Measurements from ENCODE around the gene B4GALT6.

DNA sequence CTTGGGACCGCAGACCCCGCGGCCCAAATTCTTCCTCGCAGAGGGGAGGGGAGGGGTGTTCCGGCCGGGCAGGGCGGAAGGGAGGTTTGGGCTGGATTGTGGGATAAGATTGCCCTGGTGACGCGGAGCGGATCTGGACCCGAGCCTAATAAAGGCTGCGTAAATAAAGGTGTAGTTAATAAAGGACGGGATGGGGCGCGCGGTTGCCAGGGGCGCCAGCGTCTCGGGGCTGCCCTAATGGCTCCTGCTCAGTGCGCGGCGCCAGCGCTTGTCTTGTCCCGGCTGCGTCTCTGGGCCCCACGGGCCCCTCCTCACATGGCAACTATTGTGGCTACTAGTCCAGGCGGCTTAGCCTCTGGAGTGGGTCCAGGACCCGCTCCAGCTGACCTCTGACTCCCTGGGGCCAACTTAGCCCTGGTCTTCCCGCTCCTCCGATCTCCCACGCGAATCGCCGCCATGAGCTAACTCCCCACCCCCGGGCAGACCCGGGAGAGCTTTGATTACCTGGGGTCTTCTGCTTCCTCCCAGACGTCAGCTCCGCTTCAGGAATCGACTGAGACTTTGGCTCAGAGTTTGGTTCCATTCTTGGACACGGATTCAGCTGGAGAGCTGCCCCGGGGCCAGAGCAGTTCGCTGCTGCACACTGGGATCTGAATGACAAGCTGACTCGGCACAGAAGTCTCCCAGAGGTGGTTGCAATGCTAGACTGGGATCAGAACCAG is 39.8 kb upstream of the B4GALT6 start:
- TF ChIP-seq, protein P1, sequence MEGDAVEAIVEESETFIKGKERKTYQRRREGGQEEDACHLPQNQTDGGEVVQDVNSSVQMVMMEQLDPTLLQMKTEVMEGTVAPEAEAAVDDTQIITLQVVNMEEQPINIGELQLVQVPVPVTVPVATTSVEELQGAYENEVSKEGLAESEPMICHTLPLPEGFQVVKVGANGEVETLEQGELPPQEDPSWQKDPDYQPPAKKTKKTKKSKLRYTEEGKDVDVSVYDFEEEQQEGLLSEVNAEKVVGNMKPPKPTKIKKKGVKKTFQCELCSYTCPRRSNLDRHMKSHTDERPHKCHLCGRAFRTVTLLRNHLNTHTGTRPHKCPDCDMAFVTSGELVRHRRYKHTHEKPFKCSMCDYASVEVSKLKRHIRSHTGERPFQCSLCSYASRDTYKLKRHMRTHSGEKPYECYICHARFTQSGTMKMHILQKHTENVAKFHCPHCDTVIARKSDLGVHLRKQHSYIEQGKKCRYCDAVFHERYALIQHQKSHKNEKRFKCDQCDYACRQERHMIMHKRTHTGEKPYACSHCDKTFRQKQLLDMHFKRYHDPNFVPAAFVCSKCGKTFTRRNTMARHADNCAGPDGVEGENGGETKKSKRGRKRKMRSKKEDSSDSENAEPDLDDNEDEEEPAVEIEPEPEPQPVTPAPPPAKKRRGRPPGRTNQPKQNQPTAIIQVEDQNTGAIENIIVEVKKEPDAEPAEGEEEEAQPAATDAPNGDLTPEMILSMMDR (conservative IDR thresholded peaks at IDR 0.05; ENCODE audit: low read depth, low read length), result no peak
- no peak for TF ChIP-seq EZH2phosphoT487 (IDR thresholded peaks at IDR 0.05; ENCODE audit: borderline replicate concordance, low read length)

All from PC-3 (cell line).